GM21723 (cell line): Measurements from ENCODE around the gene PDGFB.
"Not testable (repeated sequence)": the region's sequence is repeated elsewhere in the genome, so short reads cannot be mapped to it uniquely, and the experiment has no call there.

Source experiments
- ATAC-seq: cut with Tn5 transposase; IDR thresholded peaks from one replicate; pipeline ENCODE4 v1.9.1; 2021; ENCODE audit warnings: mild to moderate bottlenecking, moderate library complexity; ENCODE audit not compliant: unreplicated experiment

Gene PDGFB

DNA sequence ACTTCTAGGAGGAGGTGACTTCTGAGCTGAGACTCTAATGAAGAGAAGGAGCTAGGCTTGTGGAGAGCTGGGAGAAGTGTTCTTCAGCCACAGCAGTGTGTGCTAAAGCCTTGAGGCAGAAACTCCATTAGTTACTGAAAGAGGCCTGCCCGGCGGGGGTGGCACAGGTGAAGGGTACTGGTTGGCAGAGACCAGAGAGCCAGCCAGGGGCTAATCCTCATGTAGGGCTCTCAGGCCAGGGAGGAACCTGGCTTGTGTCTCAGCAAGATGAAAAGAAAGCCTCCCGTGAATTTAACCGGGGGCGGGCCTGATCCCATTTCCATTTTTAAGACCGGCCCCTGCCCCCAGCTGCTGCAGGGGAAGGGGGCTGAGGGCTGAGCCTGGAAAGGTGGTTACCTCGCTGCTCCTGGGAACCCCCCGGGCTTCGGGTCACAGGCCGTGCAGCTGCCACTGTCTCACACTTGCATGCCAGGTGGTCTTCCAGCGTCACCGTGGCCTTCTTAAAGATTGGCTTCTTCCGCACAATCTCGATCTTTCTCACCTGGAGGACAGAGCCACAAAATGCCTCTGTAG, 15.0 kb downstream of the PDGFB start:
- no peak for ATAC-seq

DNA sequence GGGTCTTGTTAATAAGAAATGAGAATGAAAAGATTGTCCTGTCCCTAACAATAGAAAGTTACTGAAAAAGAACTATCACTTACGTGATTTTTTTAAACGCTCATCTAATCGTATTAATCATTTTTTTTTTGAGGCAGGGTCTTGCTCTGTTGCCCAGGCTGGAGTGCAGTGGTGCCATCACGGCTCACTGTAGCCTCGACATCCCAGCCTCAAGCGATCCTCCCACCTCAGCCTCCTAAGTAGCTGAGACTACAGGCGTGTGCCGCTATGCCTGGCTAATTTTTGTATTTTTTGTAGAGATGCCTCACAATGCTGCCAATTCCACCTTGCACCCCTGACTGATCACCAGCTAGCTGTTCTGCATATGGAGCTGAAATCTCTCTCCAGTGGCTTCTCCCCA, 15.7 kb downstream of the PDGFB start:
- ATAC-seq, result no peak

DNA sequence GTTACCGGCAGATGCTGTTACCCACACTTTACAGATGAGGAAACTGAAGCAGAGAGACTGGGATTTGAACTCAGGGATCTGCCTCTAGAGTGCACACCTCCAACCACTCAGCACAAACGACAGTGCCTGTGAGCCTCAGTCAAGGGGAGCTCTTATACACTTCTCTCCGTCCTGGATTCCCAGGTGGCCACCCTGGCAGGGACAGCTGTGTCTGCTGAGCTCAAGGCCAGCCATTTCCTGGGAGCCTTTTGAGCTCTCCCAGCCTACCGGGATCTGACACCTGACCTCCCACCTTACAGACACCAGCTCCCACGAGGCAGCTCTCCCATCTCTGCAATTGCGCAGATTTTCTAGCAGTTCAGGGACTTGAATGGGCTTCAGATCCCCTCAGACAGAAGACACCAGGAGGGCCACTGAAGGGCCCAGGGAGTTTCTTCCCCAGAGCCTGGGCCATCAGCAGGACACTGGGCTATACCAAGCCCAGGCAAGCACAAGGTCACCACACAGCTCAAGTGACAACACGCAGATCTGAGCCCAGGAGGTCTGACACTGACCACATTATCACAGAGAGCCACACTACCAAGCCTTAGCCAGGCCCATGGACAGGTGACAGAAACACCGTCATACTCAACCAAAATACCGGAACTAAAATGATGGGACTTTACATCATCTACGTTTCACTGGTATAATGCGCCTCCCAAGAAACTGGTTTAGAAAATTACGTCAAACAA, 17.1 kb downstream of the PDGFB start:
- ATAC-seq, result no peak

DNA sequence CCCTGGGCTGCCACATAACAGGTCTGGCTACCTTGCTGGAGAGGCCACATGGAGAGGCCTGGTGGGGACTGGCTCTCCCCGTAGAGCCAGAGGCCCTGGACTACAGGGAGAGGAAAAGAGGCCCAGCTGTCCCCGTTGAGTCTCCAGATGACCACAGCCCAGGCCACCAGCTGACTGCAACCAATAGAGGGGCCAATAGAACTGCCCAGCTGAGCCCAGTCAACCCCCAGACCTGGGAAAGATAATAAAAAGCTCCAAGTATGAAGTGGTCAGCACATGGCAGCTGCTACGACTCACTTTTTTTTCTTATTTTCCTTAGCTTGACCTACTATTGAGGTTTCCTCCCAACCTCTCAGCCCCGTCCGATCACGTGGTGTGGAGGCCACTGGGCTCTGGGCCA, 18.4 kb downstream of the PDGFB start:
- ATAC-seq, result no peak

DNA sequence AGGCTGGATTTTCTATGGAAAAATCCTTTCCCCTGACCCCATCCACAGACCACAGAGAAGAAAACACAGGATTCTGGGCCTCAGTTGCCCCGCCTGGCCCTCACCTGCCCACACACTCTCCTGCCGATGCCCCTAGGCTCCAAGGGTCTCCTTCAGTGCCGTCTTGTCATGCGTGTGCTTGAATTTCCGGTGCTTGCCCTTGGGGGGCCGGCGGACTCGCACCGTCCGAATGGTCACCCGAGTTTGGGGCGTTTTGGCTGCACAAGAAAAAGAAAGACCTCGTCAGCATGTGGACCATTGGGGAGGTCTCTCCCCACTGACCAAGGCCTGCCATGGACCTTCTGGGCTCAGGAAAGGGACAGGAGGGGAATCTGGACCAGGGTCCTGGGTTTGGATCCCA, 19.2 kb downstream of the PDGFB start:
- ATAC-seq, result no peak

DNA sequence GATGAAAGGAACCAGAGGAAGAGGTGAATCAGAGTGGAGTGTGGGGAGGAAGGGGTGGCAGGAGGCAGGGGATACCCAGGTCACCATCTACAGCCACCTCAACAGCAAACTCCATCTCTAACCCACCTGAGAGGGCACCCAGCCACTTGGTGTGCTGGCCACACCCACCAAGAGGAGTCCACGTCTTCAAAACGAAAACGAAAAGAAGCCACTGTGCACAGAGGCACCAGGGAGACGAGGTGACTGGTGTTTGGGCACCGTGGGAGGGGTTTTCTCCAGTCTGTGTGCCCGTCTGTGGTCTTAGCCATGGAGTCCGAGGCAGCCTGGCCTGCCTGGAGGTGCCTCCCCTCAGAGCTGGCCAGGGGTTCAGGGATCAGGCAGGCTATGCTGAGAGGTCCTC, 20.2 kb downstream of the PDGFB start:
- no peak for ATAC-seq

DNA sequence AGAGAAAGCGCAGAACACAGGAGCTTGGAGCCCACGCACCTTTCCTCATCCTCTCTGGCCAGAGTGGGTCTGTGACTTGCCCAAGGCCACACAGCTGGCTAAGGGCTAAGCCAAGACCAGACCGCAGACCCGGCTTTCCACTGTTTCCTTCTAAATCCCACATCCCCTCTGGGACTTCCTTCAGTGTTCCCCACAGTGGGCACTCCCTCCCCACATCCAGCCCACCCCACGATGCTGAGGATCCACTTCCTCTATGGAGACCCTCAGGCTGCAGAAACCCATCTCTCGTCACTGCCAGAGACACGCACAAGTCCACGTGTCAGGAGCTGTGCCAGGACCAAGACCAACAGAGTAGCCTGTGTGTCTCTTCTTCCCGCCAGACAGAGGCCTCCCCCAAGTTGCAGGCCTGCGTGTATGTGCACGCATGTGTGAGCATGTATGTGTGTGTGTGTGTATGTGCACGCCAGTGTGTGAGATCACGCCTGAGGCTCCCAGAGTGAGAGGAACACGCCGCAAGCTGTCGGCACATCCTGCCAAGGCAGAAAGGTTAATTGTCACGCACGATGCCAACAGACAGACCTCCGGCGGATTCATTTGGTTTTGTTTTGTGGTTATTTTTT, 21.6 kb downstream of the PDGFB start:
- ATAC-seq, result no peak

DNA sequence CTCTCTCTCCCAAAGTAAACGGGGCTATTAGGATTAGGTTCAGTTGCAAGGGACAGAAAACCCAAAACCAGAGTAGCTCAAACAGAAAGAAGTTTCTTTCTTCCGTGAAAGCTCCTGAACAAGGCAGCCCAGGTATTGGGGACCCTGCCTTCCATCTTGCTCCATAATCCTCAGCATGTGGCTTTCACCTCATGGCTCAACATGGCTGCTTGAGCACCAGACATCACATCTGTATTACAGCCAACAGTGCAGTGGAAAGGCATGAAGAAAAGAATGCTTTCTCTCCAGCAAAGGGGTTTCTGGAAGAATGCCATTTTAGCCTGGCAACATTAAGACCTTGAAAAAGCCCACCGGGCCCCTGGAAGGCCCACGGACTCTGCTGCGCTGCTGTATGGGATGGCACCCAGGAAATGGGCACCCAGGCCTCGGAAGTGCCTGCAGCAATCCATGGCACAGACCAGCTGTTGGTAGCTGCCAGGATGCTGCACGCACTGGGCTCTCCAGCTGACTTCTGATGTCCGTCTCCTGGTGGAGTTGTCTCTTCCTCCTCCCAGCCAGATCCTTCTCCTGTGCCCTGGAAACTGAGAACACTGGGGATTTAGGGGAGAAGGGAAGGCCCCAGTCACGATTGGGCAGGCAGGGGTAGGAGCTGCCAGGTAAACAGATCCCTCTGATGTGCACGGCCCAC, 22.6 kb downstream of the PDGFB start:
- ATAC-seq, result no peak

DNA sequence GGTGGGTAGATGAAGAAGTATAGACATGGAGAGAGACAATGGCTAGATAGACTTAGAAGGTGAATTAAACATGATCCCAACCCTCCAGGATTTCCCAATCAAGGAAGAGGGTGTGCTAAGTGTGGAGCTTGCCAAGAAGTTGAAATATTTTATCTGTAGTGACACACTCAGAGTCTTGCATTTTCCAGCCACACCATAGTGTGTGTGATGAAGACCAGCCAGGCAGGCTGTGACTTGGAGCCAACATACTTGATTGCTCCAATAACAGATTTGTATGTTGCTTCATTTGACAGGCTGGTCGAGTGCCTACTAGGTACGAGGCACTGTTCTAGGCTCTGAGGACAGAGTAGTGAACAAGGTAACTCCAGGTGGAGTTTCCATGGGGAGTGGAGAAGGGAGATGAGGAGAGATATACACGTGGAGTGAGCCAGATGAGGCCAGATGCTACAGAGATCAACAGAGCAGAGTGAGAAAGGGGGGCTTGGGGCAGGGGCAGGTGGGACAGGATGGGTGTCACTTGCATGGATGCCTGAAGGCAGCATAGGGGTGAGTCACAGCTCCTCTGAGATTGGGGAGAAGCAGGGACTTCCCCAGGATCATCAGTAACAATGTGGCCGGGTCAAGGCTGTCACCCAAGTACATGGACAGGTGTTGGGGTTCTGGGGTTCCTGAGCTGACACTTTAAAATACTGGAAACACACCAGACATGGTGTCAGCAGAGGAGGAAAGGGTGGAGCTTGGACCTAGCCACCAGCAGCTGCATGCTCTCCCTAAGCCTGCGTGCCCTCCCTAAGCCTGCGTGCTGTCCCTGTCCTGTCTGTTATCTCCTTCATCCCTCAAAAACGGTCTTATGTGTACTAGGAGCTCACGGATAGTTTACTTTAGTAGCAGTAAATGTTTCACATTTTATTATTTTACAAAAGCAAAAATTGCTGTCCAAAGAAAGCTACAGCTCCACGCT, 23.6 kb downstream of the PDGFB start:
- ATAC-seq, result no peak

DNA sequence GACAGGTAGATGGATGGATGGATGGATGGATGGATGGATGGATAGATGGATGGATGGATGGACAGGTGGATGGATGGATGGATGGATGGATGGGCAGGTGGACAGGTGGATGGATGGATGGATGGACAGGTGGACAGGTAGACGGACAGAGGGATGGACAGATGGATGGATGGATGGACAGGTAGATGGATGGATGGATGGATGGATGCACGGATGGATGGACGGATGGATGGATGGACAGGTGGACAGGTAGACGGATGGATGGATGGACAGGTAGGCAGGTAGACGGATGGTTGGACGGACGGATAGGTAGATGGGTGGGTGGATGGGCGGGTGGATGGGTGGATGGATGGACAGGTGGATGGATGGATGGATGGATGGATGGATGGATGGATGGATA, 24.3 kb downstream of the PDGFB start:
- ATAC-seq, result no peak

DNA sequence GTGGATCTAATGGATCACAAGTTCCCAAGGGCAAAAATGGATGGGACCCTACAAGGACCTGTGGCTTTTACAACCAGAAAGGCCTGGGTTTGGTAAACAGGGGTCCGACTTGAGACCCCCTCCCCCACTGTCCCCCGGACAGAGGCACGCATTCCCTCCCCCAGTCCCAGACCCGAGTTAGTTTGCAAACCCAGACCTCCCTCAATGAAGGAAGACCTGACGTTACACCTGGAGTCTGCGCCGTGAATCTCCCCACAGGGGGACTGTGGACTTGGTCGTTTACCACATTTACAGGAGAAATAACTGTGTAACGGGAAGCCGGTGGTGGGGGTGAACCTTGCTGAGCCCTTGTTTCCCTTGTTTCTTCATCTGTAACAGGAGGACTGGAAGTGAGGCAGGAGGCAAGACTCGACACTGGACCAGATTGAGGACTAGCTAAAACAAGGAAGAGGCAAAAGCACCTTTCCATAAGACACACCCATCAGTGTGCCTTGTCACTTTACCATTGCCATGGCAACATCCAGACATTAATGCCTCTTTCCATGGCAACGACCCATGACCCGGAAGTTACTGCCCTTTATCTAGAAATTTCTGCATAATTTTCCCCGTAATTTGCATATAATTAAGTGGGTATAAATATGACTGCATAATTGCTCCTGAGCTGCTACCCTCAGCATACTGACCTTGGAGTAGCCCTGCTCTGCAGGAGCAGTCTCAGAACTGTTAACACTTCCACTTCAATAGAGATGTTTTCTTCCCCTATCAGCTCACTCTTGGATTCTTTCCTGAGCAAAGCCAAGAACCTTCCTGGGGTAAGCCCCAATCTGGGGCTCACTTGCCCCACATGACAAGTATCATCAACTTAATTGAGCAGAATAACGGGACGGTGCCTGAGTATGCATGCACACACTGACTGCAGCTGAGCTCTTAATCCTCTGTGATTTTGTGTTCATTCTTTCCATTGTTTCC, 25.4 kb downstream of the PDGFB start:
- no peak for ATAC-seq

DNA sequence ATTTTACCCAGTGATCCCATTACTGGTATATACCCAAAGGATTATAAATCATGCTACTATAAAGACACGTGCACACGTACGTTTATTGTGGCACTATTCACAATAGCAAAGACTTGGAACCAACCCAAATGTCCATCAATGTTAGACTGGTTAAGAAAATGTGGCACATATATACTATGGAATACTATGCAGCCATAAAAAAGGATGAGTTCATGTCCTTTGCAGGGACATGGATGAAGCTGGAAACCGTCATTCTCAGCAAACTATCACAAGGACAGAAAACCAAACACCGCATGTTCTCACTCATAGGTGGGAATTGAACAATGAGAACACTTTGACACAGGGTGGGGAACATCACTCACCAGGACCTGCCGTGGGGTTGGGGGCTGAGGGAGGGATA, 26.4 kb downstream of the PDGFB start:
- not testable (repeated sequence) for ATAC-seq

DNA sequence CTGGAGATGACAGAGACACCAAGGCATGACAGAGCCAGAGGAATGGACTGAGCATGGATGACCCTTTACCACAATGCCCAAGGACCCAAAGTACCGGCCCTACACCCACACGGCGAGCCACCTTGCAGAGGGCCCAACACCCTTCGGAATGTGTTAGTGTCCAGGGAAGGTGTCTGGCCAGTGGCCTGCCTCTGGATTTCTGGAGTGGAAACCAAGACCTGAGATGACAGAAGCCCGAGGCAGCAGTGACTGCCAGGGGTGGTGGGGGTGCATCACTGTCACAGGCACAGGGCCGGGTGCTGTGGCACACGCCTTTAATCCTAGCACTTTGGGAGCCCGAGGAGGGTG, 28.7 kb downstream of the PDGFB start:
- no peak for ATAC-seq

DNA sequence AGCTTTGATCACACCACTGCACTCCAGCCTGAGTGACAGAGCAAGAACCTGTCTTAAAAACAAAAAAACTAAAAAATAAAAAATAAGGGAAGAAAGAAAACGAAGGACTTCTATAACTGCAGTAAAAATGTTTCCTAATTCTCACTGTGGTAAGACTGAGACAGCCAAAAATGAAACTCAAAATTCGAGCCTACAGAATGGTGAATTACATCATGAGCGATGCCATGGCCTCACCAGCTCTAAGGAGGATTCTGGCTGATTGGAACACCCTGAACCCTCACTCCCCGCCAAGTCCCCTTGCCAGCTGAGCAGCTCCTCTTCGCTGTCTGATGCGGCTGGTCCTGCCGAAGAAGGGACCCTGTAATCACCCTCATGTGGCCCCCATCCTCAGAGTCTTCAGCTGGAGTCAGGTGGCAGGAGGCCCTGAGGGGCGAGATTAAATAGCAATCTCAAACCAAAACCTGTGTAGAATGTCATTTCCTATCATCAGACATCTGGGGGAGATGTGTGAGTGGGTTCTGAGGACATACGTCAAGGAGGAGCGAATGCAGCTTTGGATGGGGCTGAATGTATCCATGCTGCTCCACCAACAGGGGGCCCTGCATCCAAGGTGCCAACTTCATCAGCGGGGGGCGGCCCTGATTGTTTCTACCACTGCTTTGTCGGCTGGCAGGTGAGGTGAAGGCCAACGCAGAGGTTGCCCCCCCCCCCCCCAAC, 29.2 kb downstream of the PDGFB start:
- no peak for ATAC-seq

DNA sequence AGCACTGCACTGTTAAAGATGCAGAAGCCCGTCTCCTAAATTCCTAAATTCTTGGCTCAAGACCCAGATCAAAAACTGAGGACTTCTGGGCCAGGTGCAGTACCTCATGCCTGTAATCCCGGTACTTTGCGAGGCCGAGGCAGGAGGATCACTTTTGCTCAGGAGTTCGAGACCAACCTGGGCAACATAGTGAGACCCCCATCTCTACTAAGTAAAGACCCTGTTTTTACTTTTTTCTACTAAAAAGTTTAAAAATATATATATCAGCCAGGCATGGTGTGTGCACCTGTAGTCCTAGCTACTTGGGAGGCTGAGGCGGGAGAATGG, 29.7 kb downstream of the PDGFB start:
- ATAC-seq, result no peak

DNA sequence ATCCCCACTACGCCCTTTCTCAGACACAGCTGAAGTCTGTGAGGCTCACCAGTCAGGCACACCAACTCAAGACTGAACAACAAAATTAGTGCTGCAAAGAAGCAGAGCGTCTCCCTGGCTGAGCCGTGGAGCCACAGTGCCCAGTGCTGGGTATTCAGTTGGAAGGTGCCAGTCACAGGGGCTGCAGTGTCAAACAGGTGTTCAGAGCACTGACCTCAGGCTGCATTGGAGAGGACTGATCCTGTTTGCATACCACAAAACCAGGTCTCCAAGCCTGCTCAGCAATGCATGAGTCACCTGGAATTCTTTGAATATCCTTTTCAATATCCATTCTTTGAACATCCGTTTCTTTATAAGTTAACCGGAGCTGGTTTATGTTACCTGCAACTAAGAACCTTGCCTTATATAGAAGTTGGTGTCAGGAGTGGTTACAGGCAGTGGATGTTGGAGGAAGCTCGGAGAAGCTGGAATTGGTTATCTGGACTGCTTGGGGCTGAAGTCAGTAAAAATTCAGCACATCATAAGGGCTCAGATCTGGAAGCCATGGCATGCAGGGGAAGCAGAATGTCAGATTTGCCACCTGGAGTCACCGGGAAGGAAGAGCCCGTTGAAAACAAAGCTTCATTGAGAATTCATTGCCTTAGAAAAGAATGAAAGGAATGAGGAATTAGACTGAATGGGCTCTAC, 30.3 kb downstream of the PDGFB start:
- ATAC-seq, result no peak

DNA sequence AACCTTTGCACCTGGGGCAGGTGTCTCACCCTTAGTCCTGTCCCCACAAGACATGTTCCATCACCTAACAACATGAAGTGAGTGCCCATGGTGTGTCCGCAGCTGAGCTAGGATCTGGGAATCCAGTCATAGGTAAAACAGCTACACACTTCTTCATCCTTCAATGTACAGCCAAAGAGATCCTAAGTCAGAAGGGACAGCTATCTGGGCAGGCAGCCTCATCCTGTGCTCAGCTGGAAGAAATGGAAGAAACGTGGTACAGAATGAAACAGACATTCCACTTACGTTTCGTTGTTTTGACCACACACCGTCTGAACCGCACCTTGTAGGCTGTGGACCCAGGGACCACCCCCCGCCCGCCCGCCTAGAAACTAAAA, 30.8 kb downstream of the PDGFB start:
- ATAC-seq, result no peak

DNA sequence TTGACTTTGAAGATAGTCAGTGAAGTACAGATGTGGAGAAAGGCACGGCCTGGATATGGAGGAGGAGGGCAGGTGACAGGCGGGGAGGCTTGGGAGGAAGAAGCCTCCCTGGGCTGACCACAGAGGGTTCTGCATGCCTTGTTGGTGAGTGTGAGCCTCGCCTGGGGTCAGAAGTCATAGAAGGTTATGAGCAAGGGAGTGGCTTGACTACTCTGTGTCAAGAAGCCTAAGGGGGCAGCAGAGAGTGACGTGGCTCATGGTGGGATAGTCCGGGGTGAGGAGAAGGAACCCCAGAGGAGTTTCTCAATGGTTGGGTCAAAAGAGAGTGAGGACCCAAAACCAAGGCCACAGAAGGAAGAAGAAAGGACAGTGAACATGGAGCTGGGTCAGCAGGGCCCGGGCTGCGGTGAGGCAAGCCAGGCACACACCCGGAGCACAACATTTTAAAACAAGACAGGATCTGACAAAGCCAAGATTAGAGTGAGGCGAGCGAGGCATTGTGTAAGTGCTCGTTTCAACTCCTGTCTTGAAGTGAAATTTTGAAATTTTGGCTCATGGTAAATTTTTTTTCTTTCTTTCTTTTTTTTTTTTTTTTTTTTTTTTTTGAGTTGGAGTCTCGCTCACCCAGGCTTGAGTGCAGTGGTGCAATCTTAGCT, 31.9 kb downstream of the PDGFB start:
- ATAC-seq, result no peak
